ENCODE results near the gene CACTIN.

GRCh38 chr19:3636506-3636905 lies 9.9 kb upstream of the CACTIN start:
- no peak for TF ChIP-seq CTCF (IDR thresholded peaks at IDR 0.05)
- no peak for TF ChIP-seq EP300 (IDR thresholded peaks at IDR 0.05)
